ENCODE measurements around the gene IL25. TPM values are rescaled to one million over a fixed set of nuclear protein-coding genes. Genes with fewer than 3 reads are reported as not detected.

The IL25 gene
- total RNA-seq, 1 donor from 2014 or later = not detected

GRCh38 chr14:23326491-23327332 is 45.9 kb upstream of the IL25 start:
- peak in 1 of 2 donors; percentile 49 for DNase-seq (ENCODE audit: low spot score in 2 of 2)
- Histone ChIP-seq H3K27ac (no peak overlapping the region), H3K36me3 (peaks cover 25 to 32% of the 10 kb centered on the region in 2 donors), H3K27me3 (no peaks in the 10 kb centered on the region), H3K4me1 (peaks cover 5 to 11% of the 10 kb centered on the region in 2 donors), H3K9me3 (no peaks in the 10 kb centered on the region), H3K4me3 (no peak overlapping the region)
- intact Hi-C loops (cut with DNase I) = loop anchor here (10.0 kb wide), 1 partner anchor 1038 kb away; the partner anchor contains the start of gene NFATC4
- no peak for TF ChIP-seq CTCF (IDR thresholded peaks at IDR 0.05)

- peak; percentile 78 to 88 (median 82) for TF ChIP-seq CTCF (IDR thresholded peaks at IDR 0.05)
- intact Hi-C loops (cut with DNase I) = loop anchor here (1.0 to 10.0 kb wide), 2 partner anchors 52 to 1037 kb away; partner anchors contain the start of gene NFATC4
- DNase-seq (ENCODE audit: low spot score in 2 of 2) = peak in 1 of 2 donors; percentile 85
These were observed 44.5 kb upstream of the IL25 start for GRCh38 chr14:23327947-23328744.

GRCh38 chr14:23335623-23336022 is 37.0 kb upstream of the IL25 start:
- Histone ChIP-seq H3K36me3 (no peaks in the 10 kb centered on the region), H3K27me3 (no peaks in the 10 kb centered on the region), H3K4me3 (no peak overlapping the region), H3K9me3 (no peaks in the 10 kb centered on the region), H3K4me1 (no peaks in the 10 kb centered on the region), H3K27ac (no peak overlapping the region)
- no peak for DNase-seq (ENCODE audit: low spot score in 2 of 2)
- intact Hi-C loops (cut with DNase I) = no loop called here
- no peak for TF ChIP-seq CTCF (IDR thresholded peaks at IDR 0.05)

More at GRCh38 chr14:23327947-23328744, 44.5 kb upstream of the IL25 start:
- Histone ChIP-seq H3K4me3 (no peak overlapping the region), H3K36me3 (peaks cover 22 to 29% of the 10 kb centered on the region in 2 donors), H3K4me1 (peaks cover under 1 to 2% of the 10 kb centered on the region in 2 donors), H3K27me3 (no peaks in the 10 kb centered on the region), H3K9me3 (no peaks in the 10 kb centered on the region), H3K27ac (no peak overlapping the region)

- Histone ChIP-seq H3K4me1 (no peaks in the 10 kb centered on the region), H3K27me3 (no peaks in the 10 kb centered on the region), H3K27ac (no peak overlapping the region), H3K4me3 (no peak overlapping the region), H3K36me3 (no peaks in the 10 kb centered on the region), H3K9me3 (no peaks in the 10 kb centered on the region)
- no peak for TF ChIP-seq CTCF (IDR thresholded peaks at IDR 0.05)
- DNase-seq (ENCODE audit: low spot score in 2 of 2) = no peak
- intact Hi-C loops (cut with DNase I) = no loop called here
These were observed 32.9 kb upstream of the IL25 start for GRCh38 chr14:23339506-23340268.

GRCh38 chr14:23344481-23344880 is 28.1 kb upstream of the IL25 start:
- H3K36me3 ChIP-seq = peaks cover 5 to 7% of the 10 kb centered on the region in 2 donors
- no peak overlapping the region for H3K27ac ChIP-seq
- intact Hi-C loops (cut with DNase I) = no loop called here
- peak in 1 of 2 donors; percentile 15 for DNase-seq (ENCODE audit: low spot score in 2 of 2)
- no peaks in the 10 kb centered on the region for H3K4me1 ChIP-seq
- H3K4me3 ChIP-seq = no peak overlapping the region
- no peak for TF ChIP-seq CTCF (IDR thresholded peaks at IDR 0.05)
- no peaks in the 10 kb centered on the region for H3K27me3 ChIP-seq
- no peaks in the 10 kb centered on the region for H3K9me3 ChIP-seq
